Peyer's patch (tissue), 4 donors: ENCODE data around the gene COL2A1.

Source experiments
- CTCF ChIP-seq, 6 experiments: fragments of 450-650 bp in 4 of 6; fragments of 200-600 bp in 2 of 6; sonication (generic) in 1 of 6; IDR thresholded peaks; one replicate each; pipeline ENCODE4 v1.5.1; 2017 to 2019; ENCODE audit warnings: antibody characterized with exemption in 6 of 6, mild to moderate bottlenecking in 3 of 6, moderate library complexity in 1 of 6
- POLR2A ChIP-seq, 2 donors: fragments of 450-650 bp; IDR thresholded peaks; one replicate each; pipeline ENCODE4 v1.5.1; 2017; ENCODE audit warnings: antibody characterized with exemption in 2 of 2, mild to moderate bottlenecking in 2 of 2, moderate library complexity in 2 of 2

GRCh38 chr12:48034835-48035805 is 30.8 kb upstream of the COL2A1 start:
- TF ChIP-seq CTCF (IDR thresholded peaks at IDR 0.05) (no peak), POLR2A (IDR thresholded peaks at IDR 0.05) (no peak)
